HG03342 (cell line): ENCODE data around the gene OSGEPL1.
"Not testable (repeated sequence)": the region's sequence is repeated elsewhere in the genome, so short reads cannot be mapped to it uniquely, and the experiment has no call there.

Source experiments
- ATAC-seq: cut with Tn5 transposase; IDR thresholded peaks from one replicate; pipeline ENCODE4 v1.9.1; 2021; ENCODE audit warnings: mild to moderate bottlenecking, moderate library complexity; ENCODE audit not compliant: unreplicated experiment

Gene OSGEPL1

GRCh38 chr2:189762551-189763298, at the start of gene OSGEPL1:
Gene OSGEPL1, minus strand, starts transcription at chr2:189762792. Its CDS starts 1,152 bp downstream, at chr2:189761640.
- peak; percentile 96 for ATAC-seq

GRCh38 chr2:189803431-189803830, 40.8 kb upstream of the OSGEPL1 start:
- no peak for ATAC-seq

- no peak for ATAC-seq
Observed at GRCh38 chr2:189802396-189802912, 39.9 kb upstream of the OSGEPL1 start.

- no peak for ATAC-seq
Observed at GRCh38 chr2:189799531-189799930, 36.9 kb upstream of the OSGEPL1 start.

GRCh38 chr2:189799030-189799331, 36.4 kb upstream of the OSGEPL1 start:
- ATAC-seq, result no peak

GRCh38 chr2:189798312-189799029, 35.9 kb upstream of the OSGEPL1 start:
- ATAC-seq, result peak; percentile 73

GRCh38 chr2:189797902-189798301, 35.3 kb upstream of the OSGEPL1 start:
- no peak for ATAC-seq

- ATAC-seq, result no peak
Observed at GRCh38 chr2:189794310-189794709, 31.7 kb upstream of the OSGEPL1 start.

- no peak for ATAC-seq
Observed at GRCh38 chr2:189791338-189792042, 28.9 kb upstream of the OSGEPL1 start.

- ATAC-seq, result peak; percentile 94
Observed at GRCh38 chr2:189783927-189784867, 21.6 kb upstream of the OSGEPL1 start, which contains the start of the genes ORMDL1 and PMS1. Gene ORMDL1, minus strand, starts transcription at chr2:189784339. Its CDS starts 1,744 bp downstream, at chr2:189782595. Gene PMS1, plus strand, starts transcription at chr2:189784450. Its CDS starts 7,360 bp downstream, at chr2:189791810.

GRCh38 chr2:189783451-189783926, 20.9 kb upstream of the OSGEPL1 start:
- ATAC-seq, result peak; percentile 12

- no peak for ATAC-seq
Observed at GRCh38 chr2:189782221-189782671, 19.7 kb upstream of the OSGEPL1 start.

- ATAC-seq, result no peak
Observed at GRCh38 chr2:189772212-189772611, 9.6 kb upstream of the OSGEPL1 start.

- ATAC-seq, result no peak
Observed at GRCh38 chr2:189770590-189771322, 8.2 kb upstream of the OSGEPL1 start.

GRCh38 chr2:189763908-189764661, 1.5 kb upstream of the OSGEPL1 start:
- no peak for ATAC-seq

- no peak for ATAC-seq
Observed at GRCh38 chr2:189762229-189762550, 402 bp downstream of the OSGEPL1 start.

GRCh38 chr2:189760154-189760553, 2.4 kb downstream of the OSGEPL1 start:
- not testable (repeated sequence) for ATAC-seq

- ATAC-seq, result no peak
Observed at GRCh38 chr2:189756311-189756952, 6.2 kb downstream of the OSGEPL1 start.
